Stimulated activated CD4-positive, alpha-beta T cell treated with anti-CD3 and anti-CD28 coated beads, Interleukin-4, amount 100 ng/mL, for 4 hours (primary cell): ENCODE data around the gene ARHGAP24.
"Not testable (repeated sequence)": the region's sequence is repeated elsewhere in the genome, so short reads cannot be mapped to it uniquely, and the experiment has no call there.

Experiments
- DNase-seq, 2 experiments: peaks; one replicate each; pipeline ENCODE4 v3.0.0-alpha.2; 2020

The ARHGAP24 gene

GRCh38 chr4:85873566-85873965, 398.6 kb downstream of the ARHGAP24 start:
- DNase-seq = no peak

DNA sequence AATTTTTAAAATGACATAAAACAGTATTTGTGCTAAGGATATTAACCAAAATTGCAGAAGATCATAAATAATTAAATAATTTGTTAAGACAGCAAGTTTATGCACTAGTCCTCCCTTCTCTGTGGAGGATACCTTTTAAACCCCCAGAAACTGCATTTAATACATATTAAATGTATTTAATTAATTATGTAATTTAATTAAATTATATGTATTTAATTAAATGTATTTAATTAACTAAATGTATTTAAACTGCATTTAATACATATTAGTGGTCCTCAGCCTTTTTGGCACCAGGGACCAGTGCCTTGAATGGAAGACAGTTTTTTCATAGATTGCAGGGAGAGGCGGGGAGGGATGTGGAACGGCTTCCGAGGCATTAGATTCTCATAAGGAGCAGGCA, 404.6 kb downstream of the ARHGAP24 start:
- no peak for DNase-seq

- no peak for DNase-seq
Observed at GRCh38 chr4:85883180-85883579, 408.2 kb downstream of the ARHGAP24 start.

DNA sequence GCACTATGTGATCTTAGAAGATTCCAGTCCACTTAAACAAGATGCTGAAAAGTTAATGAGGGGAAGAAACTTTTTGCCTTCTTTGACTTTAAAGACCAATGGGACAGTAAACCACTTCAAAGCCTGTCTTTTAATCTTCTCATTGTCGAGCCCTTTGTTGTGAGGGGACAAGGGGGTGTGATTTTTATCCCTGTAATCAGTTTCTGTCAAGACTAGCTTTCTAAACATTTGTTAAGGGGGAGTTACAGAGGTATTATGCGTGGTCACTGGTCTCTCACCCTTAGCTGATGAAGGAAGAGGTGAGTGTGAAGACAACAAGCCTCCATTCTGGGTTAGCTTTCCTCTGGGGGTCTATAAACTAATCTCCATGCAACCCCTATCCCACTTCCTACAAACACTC, 409.3 kb downstream of the ARHGAP24 start:
- DNase-seq = no peak

DNA sequence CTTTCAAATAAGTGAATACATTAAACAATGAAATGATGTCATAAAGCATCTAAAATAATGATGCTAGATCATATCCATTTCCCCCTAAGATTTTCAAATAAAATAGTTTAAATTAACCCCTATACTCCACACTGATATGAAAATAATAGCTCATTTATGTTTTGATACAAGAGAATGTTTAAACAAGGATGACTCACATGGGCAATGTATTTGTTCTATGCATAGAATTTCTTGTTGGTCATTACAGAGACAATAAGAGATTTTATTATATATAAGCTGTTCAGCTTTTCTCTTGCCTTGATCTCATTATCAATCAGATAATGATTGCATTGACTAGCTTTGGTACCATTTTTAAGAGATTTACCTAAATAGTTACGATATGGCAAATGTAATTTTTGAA, 411.7 kb downstream of the ARHGAP24 start:
- no peak for DNase-seq

DNA sequence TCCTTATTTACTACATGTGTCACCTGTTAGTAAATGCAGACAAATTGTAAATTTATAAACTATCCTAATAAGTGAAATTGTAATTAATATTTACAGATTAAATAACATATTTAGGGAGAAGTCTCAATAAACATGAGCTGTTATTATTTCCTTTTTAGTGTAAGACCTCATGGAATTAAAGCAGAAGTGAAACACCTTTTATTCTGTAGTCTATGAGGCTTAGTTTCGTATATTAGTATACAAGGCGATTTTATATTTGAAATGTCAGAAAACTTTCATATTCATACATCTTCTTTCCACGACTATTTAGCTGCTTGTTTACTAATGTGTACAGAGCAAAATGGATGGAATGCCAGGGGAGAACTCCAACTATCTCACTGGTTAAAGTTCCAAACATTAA, 414.4 kb downstream of the ARHGAP24 start:
- no peak for DNase-seq

DNA sequence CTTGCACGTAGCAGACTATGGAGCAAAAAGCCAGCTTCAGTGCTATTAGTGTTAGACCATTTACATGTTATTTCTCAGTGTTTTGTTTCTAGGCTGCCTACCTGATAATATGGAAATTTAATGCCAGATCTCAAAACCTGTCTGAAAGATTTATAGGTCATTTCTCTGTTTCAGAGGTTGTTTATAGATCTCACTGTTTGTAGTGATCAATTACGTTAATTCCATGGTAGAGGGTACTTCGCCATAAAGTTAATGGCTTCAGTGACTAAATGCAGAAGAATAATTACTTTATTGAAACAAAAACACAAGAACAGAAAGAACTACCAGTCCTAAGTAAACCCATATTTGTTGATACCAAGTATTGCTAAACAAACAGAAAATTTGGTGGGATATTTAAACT, 420.8 kb downstream of the ARHGAP24 start:
- DNase-seq = no peak

- no peak for DNase-seq
Observed at GRCh38 chr4:85898231-85898630, 423.3 kb downstream of the ARHGAP24 start.

DNA sequence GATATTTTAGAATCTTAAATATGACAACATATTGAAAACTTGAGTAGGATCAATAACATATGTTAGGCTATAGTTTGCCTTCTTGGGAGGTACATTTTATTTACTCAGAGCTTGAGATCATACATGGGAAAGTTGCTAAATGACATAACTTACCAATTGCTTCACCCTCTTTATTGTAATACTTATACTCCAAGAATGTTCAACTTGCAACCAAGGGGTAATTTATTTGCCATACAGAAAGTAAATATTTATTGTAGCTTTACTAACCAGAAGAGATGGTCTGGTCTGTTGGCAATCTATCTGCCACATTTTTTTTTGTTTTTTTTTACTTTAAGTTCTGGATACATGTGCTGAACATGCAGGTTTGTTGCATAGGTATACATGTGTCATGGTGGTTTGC, 426.6 kb downstream of the ARHGAP24 start:
- DNase-seq = no peak

GRCh38 chr4:85902647-85903046, 427.7 kb downstream of the ARHGAP24 start:
- not testable (repeated sequence) for DNase-seq

DNA sequence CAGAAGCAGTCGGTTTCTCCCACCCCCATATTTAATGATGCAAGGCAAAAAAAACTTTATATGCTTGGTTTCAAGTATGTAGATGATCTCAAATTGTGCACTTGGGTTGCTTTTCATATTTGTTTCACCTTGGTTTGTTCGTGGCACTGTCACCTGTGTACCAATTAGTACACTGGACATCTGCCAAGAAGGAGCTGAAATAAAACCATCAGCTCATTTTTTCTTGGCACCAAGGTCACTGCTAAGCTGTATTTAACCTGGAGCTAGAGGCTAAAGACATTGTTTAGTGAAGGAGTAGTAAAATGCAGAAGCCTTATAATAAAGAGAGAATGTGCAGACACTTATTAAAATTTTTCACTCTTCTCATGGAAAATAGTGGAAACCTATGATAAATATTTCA, 430.8 kb downstream of the ARHGAP24 start:
- no peak for DNase-seq

GRCh38 chr4:85907001-85907400, 432.1 kb downstream of the ARHGAP24 start:
- DNase-seq = no peak

GRCh38 chr4:85909851-85910250, 434.9 kb downstream of the ARHGAP24 start:
- no peak for DNase-seq

- DNase-seq = no peak
Observed at GRCh38 chr4:85910985-85911384, 436.0 kb downstream of the ARHGAP24 start.

- DNase-seq = no peak
Observed at GRCh38 chr4:85913931-85914694, 439.2 kb downstream of the ARHGAP24 start.

GRCh38 chr4:85915570-85915969, 440.6 kb downstream of the ARHGAP24 start:
- DNase-seq = not testable (repeated sequence)

GRCh38 chr4:85919200-85919887, 444.4 kb downstream of the ARHGAP24 start:
- DNase-seq = no peak

- DNase-seq = no peak
Observed at GRCh38 chr4:85925071-85925470, 450.1 kb downstream of the ARHGAP24 start.

GRCh38 chr4:85928775-85929591, 454.0 kb downstream of the ARHGAP24 start:
- no peak for DNase-seq

DNA sequence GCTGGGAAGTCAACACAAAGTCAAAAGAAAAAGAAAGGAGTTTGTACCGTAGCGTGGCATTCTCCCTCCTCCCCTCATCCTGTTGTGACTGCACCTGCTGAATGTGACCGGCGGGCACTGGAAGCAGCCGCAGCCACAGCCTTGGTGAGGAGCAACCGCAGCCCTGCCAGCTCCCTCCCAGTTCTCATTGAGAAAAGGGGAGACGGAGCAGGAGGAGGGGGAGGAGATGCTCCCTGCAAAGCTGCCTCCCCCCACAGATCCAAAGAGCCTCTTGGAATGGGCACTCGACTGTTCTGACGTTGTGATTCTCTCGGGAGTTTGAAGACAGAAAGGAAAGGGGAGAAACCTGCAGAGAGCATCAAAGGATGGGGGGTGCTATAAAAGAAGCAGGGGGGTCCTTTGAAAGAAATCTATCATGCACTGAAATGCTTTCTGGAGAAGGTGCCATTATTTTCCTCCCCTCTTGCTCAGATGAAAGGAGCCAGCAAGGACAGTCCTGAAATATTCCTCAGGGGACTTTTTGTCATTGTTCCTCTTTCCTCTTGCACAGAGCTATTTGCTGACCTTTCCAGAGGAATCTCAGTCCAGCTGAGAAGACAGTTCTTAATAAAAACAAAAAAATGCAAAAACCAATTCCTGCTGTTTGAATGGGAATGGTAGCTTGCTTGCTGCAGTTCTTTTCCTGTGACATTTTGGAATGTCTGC, 455.2 kb downstream of the ARHGAP24 start:
- DNase-seq = no peak

DNA sequence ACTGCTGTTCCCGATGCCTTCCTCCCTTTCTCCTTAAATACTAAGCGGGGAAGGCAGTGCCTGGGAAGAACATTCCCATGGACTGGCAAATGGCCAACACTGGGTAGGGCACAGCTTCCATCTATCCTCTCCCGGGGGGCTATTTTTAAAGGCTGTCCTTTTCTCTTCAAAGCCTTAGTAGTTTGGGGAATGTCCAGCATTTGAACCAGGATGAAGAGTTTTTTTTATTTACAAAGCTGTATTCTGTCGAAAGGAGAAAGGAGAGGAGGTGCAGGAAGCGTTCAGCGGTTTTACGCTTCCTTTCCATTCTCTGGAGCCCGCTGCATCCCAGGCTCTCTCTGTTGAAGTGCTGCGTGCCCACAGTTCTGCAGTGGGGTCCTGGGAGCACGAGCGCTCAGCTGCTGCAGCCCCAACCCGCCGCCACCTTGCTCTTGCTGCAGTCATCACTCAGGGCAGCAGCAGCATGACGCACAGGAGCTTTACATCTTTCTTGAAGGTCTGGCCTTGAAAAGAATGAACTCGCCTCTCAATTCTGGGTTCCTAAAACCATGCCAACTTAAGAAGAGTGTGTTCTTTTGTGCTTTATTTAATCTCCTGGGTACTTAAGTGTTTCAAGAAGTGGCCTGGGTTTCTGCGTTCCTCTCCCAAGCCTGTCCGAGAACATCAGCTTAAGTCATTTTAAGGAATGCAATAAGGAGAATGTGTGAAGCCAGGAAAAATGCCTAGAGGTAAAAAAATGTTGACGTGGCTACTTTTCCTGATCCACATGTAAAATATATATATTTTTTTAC, 457.7 kb downstream of the ARHGAP24 start:
- no peak for DNase-seq

DNA sequence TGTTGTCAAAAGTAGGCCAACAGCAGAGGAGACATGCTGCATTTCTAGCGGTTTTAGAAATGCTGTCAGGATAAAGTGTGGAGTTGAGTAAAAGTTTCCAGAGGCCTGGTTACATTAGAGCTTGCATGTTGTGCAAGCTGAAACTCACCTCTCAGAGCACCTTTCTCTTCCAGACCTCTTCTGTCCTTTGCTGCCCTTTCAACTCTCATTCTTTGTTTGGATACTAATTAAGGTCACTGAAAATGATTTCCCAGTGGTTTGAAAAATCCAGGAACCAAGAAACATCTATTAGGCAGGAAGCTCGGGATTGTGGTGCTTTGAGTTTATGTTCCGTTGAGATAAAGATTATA, 458.3 kb downstream of the ARHGAP24 start:
- no peak for DNase-seq
